Endothelial cell of umbilical vein (primary cell): ENCODE results near the gene TEK. TPM values are rescaled to one million over a fixed set of nuclear protein-coding genes. Genes with fewer than 3 reads are reported as not detected.
A peak's percentile ranks its signal among the peaks of the same experiment; 100 is the strongest.

ENCODE experiments used
- BruUV-seq: library from RNA; stranded (reverse); fragments of 400-500 nt; replicated peaks from 2 replicates; lab custom pipeline; 2021; lab: Mats Ljungman, UMichigan
- CTCF ChIA-PET: fragments of 300-600, 350-600 bp; sonication (Branson Sonifier 250); formaldehyde crosslinking; loops from one replicate; lab custom pipeline; 2021; ENCODE audit warnings: antibody characterized with exemption, inconsistent platforms; lab: Charles Lee
- POLR2A ChIA-PET: fragments of 300-600, 350-600 bp; sonication (Branson Sonifier 250); formaldehyde crosslinking; loops from one replicate; lab custom pipeline; 2021; ENCODE audit warnings: antibody characterized with exemption, inconsistent platforms; lab: Charles Lee
- DNase-seq: peaks from one replicate; pipeline ENCODE4 v3.0.0-alpha.2; 2011; ENCODE audit warnings: low read depth, low spot score
- FAIRE-seq: peaks from 2 replicates; lab custom pipeline; 2011; peaks lifted over from hg19 to GRCh38; lab: Jason Lieb, UNC
- H2AFZ ChIP-seq: 2 replicates; pipeline ENCODE4 v1.6.0; 2012; ENCODE audit warnings: low read depth, low read length, control low read depth, inconsistent platforms
- H3K27ac ChIP-seq: 2 replicates; pipeline ENCODE4 v1.5.1; 2011; ENCODE audit warnings: low read depth, mild to moderate bottlenecking, control low read depth, low read length, moderate library complexity; ENCODE audit not compliant: insufficient read depth
- H3K27me3 ChIP-seq, 2 experiments: 2 replicates each; pipeline versions ENCODE4 v1.6.0 to v1.6.1; 2011; ENCODE audit warnings: low read length in 2 of 2, mixed read lengths in 1 of 2; ENCODE audit not compliant: control insufficient read depth in 2 of 2, insufficient read depth in 2 of 2
- H3K36me3 ChIP-seq, 2 experiments: 2 replicates in 1 of 2; 3 replicates in 1 of 2; pipeline ENCODE4 v1.5.1; 2011; ENCODE audit warnings: low read length in 2 of 2, mild to moderate bottlenecking in 1 of 2, moderate library complexity in 1 of 2; ENCODE audit not compliant: control insufficient read depth in 2 of 2, insufficient read depth in 2 of 2; ENCODE audit errors: extremely low read depth in 1 of 2
- H3K4me1 ChIP-seq: 3 replicates; pipeline ENCODE4 v1.5.1; 2011; ENCODE audit warnings: mild to moderate bottlenecking, low read length; ENCODE audit not compliant: control insufficient read depth, insufficient read depth; ENCODE audit errors: extremely low read depth
- H3K4me2 ChIP-seq: 2 replicates; pipeline ENCODE4 v1.6.1; 2011; ENCODE audit warnings: low read length, control low read depth, mixed read lengths; ENCODE audit not compliant: insufficient read depth
- H3K4me3 ChIP-seq, 3 experiments: fragments of 200-600 bp in 1 of 3; sonication (generic), shearing (Covaris generic) in 1 of 3; replicated peaks in 1 of 3; 2 replicates each; pipeline ENCODE4 v1.5.1; 2011 to 2016; ENCODE audit warnings: control low read depth in 3 of 3, low read length in 3 of 3, mild to moderate bottlenecking in 2 of 3, inconsistent platforms in 1 of 3, low read depth in 1 of 3, moderate library complexity in 1 of 3; ENCODE audit not compliant: insufficient read depth in 1 of 3
- H3K79me2 ChIP-seq: 2 replicates; pipeline ENCODE4 v1.6.0; 2012; ENCODE audit warnings: low read length, inconsistent platforms; ENCODE audit not compliant: control insufficient read depth, insufficient read depth
- H3K9ac ChIP-seq: replicated peaks from 2 replicates; pipeline ENCODE3; 2011; ENCODE audit warnings: low read length, control low read depth; ENCODE audit not compliant: insufficient read depth; ENCODE audit errors: extremely low read depth
- H3K9me1 ChIP-seq: replicated peaks from 3 replicates; pipeline ENCODE4 v1.6.0; 2011; ENCODE audit warnings: mild to moderate bottlenecking, low read length; ENCODE audit not compliant: control insufficient read depth, insufficient read depth; ENCODE audit errors: extremely low read depth
- H3K9me3 ChIP-seq: replicated peaks from 2 replicates; pipeline ENCODE4 v1.5.1; 2012; ENCODE audit warnings: low read length, inconsistent platforms; ENCODE audit not compliant: control insufficient read depth, insufficient read depth
- H4K20me1 ChIP-seq: replicated peaks from 2 replicates; pipeline ENCODE3; 2011; ENCODE audit warnings: mild to moderate bottlenecking, low read length; ENCODE audit not compliant: control insufficient read depth, insufficient read depth; ENCODE audit errors: extremely low read depth
- CTCF ChIP-seq, 2 donors: IDR thresholded peaks; 1 replicate in 1 of 2; 2 replicates in 1 of 2; pipeline ENCODE4 v1.5.1; 2011; ENCODE audit warnings: low read length in 2 of 2, mild to moderate bottlenecking in 2 of 2, moderate library complexity in 2 of 2, control low read depth in 1 of 2, inconsistent platforms in 1 of 2, low read depth in 1 of 2; ENCODE audit not compliant: insufficient read depth in 1 of 2; ENCODE audit errors: extremely low read depth in 1 of 2
- EZH2 ChIP-seq: IDR thresholded peaks from 2 replicates; pipeline ENCODE4 v1.6.1; 2012; ENCODE audit warnings: borderline replicate concordance, low read depth, mild to moderate bottlenecking, moderate library complexity, low read length, inconsistent platforms; ENCODE audit not compliant: severe bottlenecking
- FOS ChIP-seq: IDR thresholded peaks from 2 replicates; pipeline ENCODE4 v1.6.1; 2011; ENCODE audit warnings: mild to moderate bottlenecking, low read length, moderate library complexity, borderline replicate concordance; ENCODE audit not compliant: insufficient read depth
- GATA2 ChIP-seq: IDR thresholded peaks from 2 replicates; pipeline ENCODE4 v1.7.0; 2011; ENCODE audit warnings: low read depth, mild to moderate bottlenecking, moderate library complexity, mixed read lengths, low read length; ENCODE audit not compliant: insufficient read length, insufficient read depth
- JUN ChIP-seq: IDR thresholded peaks from 2 replicates; pipeline ENCODE4 v1.6.1; 2011; ENCODE audit warnings: borderline replicate concordance, low read depth; ENCODE audit not compliant: insufficient read length, insufficient read depth
- MYC ChIP-seq: IDR thresholded peaks from one replicate; pipeline ENCODE4 v1.6.1; 2011; ENCODE audit warnings: mild to moderate bottlenecking, low read depth, low read length
- POLR2A ChIP-seq: IDR thresholded peaks from 2 replicates; pipeline ENCODE4 v1.6.1; 2012; ENCODE audit warnings: low read depth, mild to moderate bottlenecking, control low read depth, low read length
- POLR2AphosphoS5 ChIP-seq: IDR thresholded peaks from 2 replicates; pipeline ENCODE4 v1.6.1; 2012; ENCODE audit warnings: low read depth, mild to moderate bottlenecking, control low read depth, low read length, moderate library complexity; ENCODE audit not compliant: insufficient read depth
- dilution Hi-C: fragments of 300-500 bp; cut with MboI; formaldehyde crosslinking; loops from one replicate; pipeline ENCODE4 v1.15.0; 2019; ENCODE audit warnings: low sequenced_read_pairs; ENCODE audit not compliant: extremely low pct_ligation_motif_present
- intact Hi-C: fragments of 100-400 bp; cut with micrococcal nuclease; formaldehyde crosslinking; loops from one replicate; pipeline ENCODE4 v1.10.0; 2022
- polyA plus RNA-seq, 4 experiments: library from polyadenylated mRNA; depleted of rRNA in 3 of 4; stranded (reverse) in 3 of 4; unstranded in 1 of 4; fragments of >200 nt; gene quantifications; 2 replicates each; pipeline versions ENCODE4 v1.2.1 to v1.2.3, GENCODE V29; 2011 to 2012; ENCODE audit warnings: missing spikeins in 1 of 4
- total RNA-seq: library from RNA; stranded (reverse); gene quantifications from 2 replicates; pipeline ENCODE4 v1.2.3, GENCODE V29; 2021
- TF ChIP-seq, protein P1 (sequence below): IDR thresholded peaks from 2 replicates; pipeline ENCODE4 v1.6.1; 2011; ENCODE audit not compliant: insufficient read depth, insufficient read length

The TEK gene
- total and polyA plus RNA-seq, 2 donors (not counting 3 experiments of a cell fraction or from before 2014, with no cell fraction given) = 26.9 to 44.1 TPM

- intact Hi-C loops = no loop called here
- Histone ChIP-seq H3K36me3 (no peaks in the 10 kb centered on the region), H3K4me1 (peaks cover 30% of the 10 kb centered on the region), H3K4me2 (no peak overlapping the region), H3K9me3 (no peaks in the 10 kb centered on the region), H4K20me1 (no peaks in the 10 kb centered on the region), H3K27me3 (no peaks in the 10 kb centered on the region), H3K27ac (peak overlapping the region; percentile 44), H3K79me2 (peaks cover 48% of the 10 kb centered on the region), H3K4me3 (no peak overlapping the region), H3K9ac (no peak overlapping the region), H2AFZ (no peak overlapping the region), H3K9me1 (no peaks in the 10 kb centered on the region)
- FAIRE-seq (no peak), DNase-seq (no peak)
- no TSS peak for BruUV-seq
- CTCF ChIA-PET = interaction anchor here (1.3 to 2.5 kb wide), 5 partner anchors 14 to 49 kb away, joined by 4 to 10 read pairs (median 6); partner anchors contain the start of gene TEK
- TF ChIP-seq, protein P1, sequence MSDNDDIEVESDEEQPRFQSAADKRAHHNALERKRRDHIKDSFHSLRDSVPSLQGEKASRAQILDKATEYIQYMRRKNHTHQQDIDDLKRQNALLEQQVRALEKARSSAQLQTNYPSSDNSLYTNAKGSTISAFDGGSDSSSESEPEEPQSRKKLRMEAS = no peak
- no peak for TF ChIP-seq FOS
- POLR2A ChIA-PET = interaction anchor here (1.5 kb wide), 1 partner anchor 31 kb away, joined by 5 read pairs; no protein-coding TSS in a partner anchor
- dilution Hi-C loops = no loop called here
Measured at GRCh38 chr9:27124151-27124550, 15.1 kb downstream of the TEK start.

- intact Hi-C loops = loop anchor here (1.0 kb wide), 2 partner anchors 8 to 17 kb away; no protein-coding TSS in a partner anchor
- Histone ChIP-seq H2AFZ (no peak overlapping the region), H3K9me3 (no peaks in the 10 kb centered on the region), H3K4me1 (peaks cover 30% of the 10 kb centered on the region), H3K27me3 (no peaks in the 10 kb centered on the region), H3K4me2 (peak overlapping the region; percentile 15), H3K27ac (peak overlapping the region; percentile 44), H3K9ac (peak overlapping the region; percentile 39), H4K20me1 (no peaks in the 10 kb centered on the region), H3K36me3 (no peaks in the 10 kb centered on the region), H3K4me3 (no peak overlapping the region), H3K9me1 (no peaks in the 10 kb centered on the region), H3K79me2 (peaks cover 49% of the 10 kb centered on the region)
- peak; percentile 89 for DNase-seq
- CTCF ChIA-PET = interaction anchor here (0.6 to 2.5 kb wide), 12 partner anchors 10 to 79 kb away, joined by 3 to 10 read pairs (median 4); no protein-coding TSS in a partner anchor
- dilution Hi-C loops = no loop called here
- TF ChIP-seq POLR2A = no peak
- TF ChIP-seq EZH2 = no peak
- TF ChIP-seq POLR2AphosphoS5 = peak; percentile 56
- TF ChIP-seq MYC = no peak
- TF ChIP-seq JUN = peak; percentile 68
- TF ChIP-seq, protein P1 = no peak
- TF ChIP-seq FOS = peak; percentile 92
- no peak for TF ChIP-seq CTCF (IDR thresholded peaks at IDR 0.05; ENCODE audit: extremely low read depth in 1 of 2, insufficient read depth in 1 of 2, low read depth in 1 of 2, low read length in 2 of 2)
- peak; percentile 19 for TF ChIP-seq GATA2
- no TSS peak for BruUV-seq
- POLR2A ChIA-PET = interaction anchor here (0.8 to 1.5 kb wide), 3 partner anchors 9 to 30 kb away, joined by 3 to 5 read pairs (median 3); no protein-coding TSS in a partner anchor
- FAIRE-seq = peak; percentile 96
Measured at GRCh38 chr9:27125030-27125429, 16.0 kb downstream of the TEK start.
